Activated CD4-positive, CD25-positive, alpha-beta regulatory T cell treated with anti-CD3 and anti-CD28 coated beads, Interleukin-2, amount 50 U/mL, for 16 hours (primary cell): ENCODE measurements around the gene TPST2.
A peak's percentile ranks its signal among the peaks of the same experiment; 100 is the strongest.

Experiments
- DNase-seq: peaks from one replicate; pipeline ENCODE4 v3.0.0-alpha.2; 2020; ENCODE audit warnings: low read depth, low spot score

Gene TPST2

DNA sequence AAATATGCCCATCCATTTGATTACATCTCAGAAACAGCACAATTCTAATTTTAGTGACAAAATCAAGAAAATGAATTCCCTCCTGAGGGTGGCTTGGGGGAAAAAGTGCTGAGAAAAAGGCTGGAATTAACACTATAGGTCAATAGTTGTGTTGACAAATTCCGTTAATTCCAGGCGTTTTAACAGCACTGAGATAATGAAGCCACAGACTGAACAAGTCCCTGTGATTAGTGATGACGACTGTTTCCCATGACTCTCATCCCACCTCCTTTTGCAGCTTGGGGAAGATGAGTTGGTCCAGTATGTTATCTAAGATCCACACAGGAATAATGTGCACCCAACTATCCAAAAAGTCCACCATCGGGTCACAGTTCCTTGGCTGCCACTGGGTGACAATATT lies 93.5 kb downstream of the TPST2 start:
- no peak for DNase-seq

DNA sequence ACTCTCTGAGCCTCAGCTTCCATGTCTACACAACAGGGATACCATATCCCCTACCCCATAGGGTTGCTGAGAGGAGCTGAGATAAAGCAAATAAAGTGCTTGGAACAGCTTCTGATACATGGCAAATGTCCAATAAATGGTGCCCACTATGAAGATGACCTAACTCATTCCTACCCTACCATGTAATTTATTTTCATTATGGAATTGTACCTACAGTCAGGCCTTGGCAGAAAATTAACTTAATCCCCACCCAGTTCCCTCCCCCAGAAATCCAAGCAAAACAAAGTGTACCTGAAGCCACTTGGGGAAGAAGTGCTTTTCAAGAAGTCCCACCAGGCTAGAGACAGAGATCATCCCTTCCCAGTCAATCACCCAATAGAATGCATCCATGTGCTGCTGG lies 95.4 kb downstream of the TPST2 start:
- no peak for DNase-seq

DNA sequence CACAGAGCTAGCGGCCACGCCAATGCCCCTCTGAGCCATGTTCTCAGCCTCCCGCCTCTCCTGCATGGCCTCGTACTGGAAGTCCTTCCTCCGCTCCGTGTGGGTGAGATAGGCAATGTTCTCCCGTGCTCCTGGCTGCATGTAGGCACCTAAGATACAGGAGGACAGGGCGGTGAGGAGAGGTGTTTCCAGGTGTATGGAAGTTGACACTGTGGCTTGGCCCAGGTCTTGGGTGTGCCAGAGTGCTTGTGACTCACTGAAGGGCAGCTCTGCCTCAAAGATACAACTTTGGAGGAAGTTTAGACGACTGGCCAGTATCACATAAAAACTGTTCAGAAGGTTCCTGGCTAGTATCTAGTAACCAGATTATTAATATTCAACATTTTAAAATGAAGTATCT lies 97.7 kb downstream of the TPST2 start:
- DNase-seq: no peak

DNA sequence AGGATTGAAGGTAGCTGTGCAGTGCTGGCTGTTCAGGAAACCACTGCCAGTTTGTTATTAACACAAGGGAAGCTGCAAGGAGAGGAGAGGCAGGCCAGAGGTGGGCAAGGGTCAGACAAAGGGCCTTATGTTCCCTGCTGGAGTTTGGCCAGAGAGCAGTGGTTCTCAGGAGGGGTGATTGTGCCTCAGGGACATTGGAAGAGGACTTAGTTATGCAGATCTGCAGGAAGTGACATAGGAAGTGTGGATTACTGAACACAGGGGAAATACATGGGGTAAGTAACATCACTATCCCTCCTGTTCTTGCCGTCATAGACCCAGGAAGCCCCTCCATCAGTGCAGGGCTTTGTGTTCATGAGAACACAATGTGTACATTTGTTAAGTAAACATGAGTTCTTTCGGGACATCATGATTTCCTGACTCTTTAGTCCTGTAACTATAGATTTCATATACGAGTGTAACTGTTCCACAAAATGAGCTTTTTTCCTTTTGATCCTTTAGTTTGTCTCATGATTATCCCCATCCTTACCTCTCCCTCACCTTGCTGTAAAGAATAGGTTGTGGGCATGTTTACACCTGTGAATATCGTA lies 100.4 kb downstream of the TPST2 start:
- no peak for DNase-seq

DNA sequence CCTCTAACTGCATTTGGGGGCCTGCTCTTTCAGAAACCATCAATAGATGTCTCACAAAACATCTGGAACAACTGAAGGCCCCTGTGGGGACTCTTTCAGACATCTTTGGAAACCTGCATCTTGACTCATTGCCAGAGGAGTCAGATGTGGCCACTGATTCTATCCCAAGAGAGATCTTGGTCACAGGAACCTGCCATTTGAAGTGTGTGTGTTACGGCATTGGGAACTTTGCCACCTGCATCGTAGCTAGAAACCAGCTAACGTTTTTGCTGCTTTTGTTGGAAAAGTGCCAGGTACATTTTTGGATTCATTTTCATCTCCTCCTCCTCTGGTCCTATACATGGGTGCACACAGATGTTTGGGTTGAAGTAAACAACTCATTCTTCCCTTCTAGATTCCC lies 101.9 kb downstream of the TPST2 start:
- no peak for DNase-seq

DNA sequence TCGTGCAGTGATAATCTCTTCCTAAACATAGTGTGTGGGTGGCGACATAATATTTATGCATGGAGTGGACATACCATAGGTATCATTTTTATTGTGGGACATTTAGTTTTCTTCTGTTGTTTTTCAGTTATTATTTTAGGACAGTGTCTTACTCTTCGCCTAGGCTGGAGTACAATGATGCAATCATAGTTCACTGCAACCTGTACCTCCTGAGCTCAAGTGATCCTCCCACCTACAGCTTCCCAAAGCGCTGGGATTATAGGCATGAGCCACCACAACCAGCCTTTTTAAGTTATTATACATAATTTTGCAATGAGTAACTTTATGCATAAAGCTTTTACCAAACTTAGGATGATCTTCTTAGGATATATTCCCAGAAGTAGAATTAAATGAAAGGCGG lies 103.5 kb downstream of the TPST2 start:
- DNase-seq: no peak

DNA sequence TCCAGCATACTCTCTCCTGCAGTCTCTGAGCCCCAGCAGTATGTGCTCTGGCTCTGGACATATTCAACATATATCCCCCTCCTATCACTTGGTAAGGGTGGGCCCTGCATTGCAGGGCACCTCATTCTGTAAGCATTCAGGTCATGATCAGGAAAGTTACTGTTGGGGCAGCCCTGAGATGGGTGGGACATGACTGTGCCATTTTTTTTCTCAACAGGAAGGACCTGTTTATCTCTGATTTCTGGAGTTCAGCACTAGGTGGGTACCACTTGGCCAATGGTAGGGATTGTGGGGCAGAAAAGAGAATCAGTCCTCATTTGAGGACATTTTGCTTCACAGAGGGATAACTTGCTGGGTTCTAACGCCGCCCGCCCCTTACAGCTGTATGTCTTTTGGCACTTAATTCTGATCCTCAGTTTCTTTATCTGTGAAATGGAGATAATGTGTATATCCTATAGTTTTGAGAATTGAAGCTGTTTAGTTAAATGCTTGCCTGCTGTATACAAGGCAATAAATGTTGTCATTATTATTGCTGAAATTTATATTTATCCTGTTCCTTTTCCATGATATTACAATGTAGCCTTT lies 104.0 kb downstream of the TPST2 start:
- DNase-seq: no peak

DNA sequence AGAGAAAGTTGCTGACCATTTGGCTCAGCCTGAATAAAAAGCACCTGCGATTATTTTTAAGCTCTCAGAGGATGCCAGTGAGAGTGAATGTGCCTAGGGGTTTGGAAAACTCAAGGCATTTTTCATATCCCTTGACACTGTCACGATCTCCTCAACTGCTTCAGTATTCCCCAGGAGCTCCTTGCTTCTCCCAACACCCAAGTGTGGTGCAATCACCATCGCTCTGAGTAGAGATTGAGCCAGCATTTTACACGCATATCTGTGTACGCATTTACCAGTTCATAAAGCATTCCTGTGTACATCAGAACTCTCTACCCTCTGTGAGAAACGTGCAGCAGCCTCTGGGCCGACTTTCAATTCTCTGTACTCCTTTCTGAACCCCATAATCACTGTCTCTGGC lies 104.9 kb downstream of the TPST2 start:
- DNase-seq: no peak

DNA sequence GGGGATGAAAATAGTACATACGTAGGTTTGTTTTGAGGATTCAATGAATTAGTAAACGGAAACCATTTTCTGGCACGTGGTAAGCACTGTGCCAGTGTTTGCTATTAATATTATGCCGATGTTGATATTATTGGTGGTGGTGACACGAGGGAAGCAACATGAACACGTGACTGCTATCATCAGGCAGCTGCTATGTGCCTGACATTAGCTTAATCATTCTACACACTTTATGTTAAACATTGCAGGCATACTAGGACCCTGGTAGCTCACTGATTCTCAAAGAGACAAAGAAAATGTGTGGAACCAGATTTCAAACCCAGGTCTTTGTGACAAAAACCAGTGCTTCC lies 105.6 kb downstream of the TPST2 start:
- DNase-seq: no peak

DNA sequence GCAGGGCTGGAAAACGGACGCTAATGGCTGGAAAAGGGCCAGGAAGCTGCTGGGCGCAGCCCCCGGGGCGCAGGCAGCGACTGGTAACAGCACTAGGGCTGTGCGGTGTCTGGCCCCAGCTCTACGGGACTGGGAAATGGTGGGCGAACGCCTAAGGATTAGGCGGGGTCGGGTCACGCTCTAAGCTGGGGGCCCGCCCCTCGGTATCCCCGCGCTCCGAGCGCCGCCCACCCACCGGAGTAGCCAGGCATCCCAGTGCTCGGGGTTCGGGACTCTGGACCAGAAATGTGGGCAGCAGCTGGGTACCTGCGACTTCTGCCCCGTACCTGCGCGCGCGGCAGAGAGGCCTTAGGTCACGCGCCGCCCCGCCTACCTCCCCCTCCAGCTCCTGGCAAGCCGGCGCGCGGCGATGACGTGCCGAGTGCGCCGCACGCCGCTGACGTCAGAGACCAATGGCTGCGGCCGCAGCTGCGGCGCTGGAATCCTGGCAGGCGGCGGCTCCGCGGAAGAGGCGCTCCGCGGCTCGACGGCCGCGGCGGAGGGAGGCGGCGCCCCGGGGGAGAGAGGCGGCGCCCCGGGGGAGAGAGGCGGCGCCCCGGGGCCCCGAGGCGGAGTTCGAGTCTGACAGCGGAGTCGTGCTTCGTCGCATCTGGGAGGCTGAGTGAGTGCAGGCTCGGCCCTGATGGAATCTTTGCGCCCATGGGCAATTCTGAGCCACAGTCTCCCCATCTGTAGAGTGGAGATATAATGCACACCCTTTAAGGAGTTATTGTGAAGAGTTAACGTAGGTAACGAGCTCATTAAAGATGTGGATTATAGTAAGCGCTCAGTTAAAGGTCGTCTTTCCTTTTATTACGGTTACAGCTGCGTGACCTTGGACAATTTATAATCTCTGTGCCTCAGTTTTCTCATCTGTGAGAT lies 106.2 kb downstream of the TPST2 start, which contains the start of the genes HPS4 and SRRD:
TSS of gene HPS4 (minus strand) at position 345 of the 921 bp plus-strand sequence. CDS start 2,021 bp downstream, outside the sequence.
TSS of gene SRRD (plus strand) at position 439 of the 921 bp plus-strand sequence. CDS start at position 453, 14 bp downstream.
- peak; percentile 89 for DNase-seq

DNA sequence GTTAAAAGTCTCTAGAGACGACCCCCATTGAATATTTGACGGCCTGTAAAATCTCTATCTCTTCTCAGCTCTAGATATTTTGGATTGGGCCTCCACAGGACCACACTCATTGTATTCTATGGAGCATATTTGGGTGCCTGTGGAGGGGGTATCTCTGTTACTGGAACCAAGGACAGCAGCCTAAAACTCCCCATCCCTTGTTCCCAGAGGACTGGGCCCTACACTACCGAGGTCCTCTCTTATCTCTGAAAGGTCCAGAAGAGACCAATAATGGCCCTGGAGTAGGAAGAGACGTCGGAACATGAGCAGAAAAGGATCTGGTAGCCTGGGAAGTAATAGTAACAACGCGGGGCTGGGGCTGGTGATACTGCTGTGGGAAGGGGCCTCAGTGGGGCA lies 106.9 kb downstream of the TPST2 start:
- no peak for DNase-seq

DNA sequence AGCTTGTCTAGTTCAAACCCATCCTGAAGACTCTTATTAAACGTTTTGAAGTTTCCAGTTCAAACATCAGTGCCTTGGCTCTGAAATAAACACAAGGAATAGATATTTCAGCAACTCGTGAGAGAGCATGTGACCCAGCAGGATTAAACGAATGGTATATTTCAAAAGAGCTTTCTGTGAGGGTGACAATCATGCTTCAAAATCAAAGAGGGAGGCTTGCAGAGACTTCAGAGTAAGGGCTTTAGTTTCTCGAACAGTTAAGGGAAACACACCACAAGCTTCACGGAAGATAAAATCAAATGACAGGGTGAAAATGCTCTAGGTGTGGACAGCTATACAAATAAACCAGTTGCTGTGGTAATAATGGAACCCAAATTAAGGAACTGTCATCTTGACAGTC lies 107.8 kb downstream of the TPST2 start:
- DNase-seq: no peak

DNA sequence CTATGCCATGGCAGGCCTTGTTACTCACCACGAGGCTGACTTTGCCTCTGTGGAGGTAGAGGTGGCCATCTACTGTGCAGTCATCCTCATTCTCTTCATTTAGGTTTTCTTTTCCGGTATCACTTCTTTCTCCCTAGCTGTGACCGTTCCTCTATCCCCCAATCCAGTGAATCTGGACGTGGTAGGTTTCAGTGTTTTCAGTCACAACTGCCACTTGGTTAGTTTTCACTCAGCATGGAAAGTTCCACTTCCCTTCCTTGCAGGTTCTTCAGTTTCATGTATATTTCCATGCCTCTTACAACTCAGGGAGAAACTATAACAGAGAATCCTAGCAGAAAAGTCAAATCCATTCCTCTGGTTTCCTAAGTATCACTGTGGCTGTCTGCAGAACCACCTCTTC lies 108.2 kb downstream of the TPST2 start:
- DNase-seq: no peak

DNA sequence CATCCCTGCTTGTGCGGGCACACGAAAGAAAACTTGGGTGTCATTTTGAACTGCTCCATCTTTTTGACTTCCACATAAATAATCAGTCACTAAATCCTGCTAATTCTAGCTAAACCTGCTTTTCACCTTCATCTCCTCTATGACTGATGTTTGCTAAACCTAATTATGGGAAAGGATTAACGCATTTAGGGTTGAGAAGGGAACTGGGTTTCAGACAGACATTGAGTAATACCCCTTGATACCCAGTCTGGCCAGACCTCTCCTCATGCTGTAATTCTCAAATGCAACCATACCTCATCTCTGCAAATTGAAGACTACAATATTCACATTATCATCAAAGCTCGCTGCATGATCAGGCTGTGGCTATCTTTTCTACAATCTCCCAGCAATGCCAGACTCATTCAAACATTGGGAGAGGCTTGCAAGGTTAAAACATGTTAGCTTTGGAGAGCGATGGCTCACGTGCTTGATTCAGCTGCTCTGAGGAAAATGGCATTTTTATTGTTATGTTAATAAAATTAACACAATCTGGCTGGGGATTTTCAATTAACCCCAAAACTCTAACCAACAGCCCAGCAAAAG lies 108.7 kb downstream of the TPST2 start:
- no peak for DNase-seq

DNA sequence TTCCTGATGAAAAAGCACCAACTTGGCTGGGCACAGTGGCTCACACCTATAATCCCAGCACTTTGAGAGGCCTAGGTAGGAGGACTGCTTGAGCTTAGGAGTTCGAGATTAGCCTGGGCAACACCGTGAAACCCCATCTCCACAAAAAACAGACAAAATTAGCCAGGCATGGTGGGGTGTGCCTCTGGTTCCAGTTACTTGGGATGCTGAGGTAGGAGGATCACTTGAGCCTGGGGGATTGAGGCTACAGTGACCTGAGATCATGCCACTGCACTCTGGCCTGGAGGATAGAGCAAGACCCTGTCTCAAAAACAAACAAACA lies 109.4 kb downstream of the TPST2 start:
- no peak for DNase-seq

DNA sequence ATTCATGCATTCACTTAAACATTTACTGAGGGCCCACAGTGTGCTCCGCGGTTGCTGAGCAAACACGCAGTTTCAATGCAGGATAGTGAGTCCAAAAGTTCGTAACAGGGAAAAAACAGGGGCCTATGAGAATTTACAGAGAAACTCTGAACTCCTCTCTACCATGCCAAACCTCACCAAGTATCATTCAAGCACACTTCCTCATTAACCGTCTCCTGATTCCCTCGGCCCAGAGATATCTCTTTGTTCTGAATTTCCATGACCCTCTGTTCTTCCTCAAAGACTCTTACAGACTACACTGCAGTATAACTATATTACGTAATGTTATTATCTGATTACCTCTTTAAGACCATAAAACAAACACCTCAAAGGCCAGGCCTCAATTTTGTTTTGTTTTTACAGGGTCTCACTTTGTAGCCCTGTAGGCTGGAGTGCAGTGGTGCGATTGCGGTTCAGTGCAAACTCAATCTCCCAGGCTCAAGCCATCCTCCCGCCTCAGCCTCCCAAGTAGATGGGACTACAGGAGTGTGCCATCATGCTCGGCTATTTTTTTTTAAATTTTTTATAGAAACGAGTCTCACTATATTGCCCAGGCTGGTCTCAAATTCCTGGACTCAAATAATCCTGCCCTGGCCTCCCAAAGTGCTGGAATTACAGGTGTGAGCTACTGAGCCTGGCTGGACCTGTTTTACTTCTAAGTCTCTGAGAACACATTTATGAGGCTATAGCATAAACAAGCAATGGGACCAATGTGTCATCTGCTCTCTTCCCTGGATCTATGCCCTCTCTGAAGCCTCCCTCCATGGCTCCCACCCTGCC lies 109.9 kb downstream of the TPST2 start:
- DNase-seq: no peak

DNA sequence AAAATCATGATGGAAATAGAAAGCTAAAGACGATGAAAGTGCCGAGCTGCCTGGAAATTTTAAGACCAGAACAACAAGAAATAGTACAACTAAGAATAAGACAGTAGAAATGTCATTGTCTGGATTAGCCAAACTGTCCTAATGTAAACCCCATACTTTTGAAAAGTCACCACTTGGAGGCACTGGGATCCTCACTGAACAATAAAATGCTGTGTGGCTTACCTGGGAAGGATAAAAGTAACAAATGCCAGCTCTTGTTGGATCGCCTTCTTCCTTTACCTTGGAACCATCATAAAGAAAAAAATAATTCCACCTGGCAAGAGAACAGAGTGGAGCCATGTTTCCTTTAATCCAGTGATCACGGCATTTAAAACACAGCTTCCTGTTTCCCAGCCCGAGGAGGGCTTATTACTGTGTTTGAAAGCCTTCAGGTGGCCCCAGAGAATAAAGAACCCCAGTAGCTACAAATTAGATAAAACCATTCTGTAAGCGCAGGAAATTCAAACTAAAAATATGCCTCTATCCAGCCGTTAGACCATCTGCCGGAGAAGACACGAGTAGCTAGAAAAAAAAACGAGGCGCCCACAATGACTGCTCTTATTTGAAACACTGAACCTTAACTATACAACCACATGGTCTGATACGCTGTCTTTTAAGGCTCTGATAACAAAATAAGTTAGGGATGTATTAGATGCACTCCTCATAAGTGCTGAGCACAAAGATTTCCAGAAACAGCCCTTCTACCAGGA lies 110.7 kb downstream of the TPST2 start:
- DNase-seq: no peak

DNA sequence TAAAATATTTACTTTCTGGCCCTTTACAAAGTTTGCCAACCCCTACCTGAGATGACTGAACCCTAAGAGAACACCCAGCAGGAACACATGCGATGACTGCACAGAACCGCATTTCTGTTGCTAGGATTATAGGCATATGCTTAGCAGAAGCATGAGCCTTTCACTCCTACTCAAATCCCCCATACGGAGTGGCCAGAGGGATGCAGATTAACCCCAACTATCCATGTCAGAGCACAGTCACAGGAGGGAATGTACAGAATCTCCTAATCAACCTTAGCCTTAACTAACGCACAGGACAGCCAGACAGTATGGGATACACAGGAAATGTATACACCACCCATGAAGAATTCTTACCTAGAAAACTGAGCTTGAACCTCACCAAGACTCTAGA lies 112.6 kb downstream of the TPST2 start:
- no peak for DNase-seq

DNA sequence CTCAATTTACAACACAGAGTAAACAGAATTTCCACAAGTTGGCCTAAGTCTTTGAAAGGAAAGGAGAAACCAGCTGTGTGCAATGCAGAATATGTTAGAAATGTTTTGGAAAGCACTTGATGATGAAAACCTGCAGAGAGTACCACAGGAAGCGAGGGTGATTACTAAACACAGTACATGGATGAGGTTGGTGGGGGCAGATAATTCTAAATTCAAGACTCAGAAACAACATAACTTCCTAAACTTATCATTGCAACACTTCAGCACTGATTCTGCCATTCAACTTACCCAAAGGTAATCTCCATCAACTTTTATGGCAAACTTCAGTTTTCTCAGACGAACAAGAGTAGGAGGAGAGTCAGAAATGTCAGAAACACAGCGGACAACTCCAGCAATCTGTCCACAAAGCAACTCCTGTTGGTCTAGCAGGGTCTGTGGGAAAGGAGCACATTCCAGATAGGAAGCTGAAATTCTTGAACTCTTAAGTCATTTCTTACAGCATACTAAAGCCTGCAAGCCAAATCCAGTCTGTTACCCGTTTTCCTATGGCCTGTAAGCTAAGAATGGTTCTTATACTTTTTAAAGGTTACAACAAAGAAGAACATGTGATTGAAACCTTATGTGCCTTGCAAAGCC lies 113.1 kb downstream of the TPST2 start:
- DNase-seq: no peak

DNA sequence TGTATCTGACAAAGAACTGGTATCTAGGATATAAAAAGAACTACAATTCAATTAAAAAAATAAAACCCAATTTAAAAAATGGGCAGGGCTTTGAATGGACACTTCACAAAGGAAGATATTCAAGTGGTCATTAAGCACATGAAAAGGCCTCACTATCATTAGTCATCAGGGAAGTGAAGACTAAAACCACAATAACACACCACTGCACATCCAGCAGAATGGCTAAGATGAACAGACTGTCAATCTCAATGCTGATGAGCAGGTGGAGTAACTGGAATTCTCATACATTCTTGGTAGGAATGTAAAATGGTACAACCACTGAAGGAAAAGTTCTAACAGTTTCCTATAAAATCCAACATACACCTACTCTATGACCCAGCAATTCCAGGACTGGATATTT lies 115.2 kb downstream of the TPST2 start:
- DNase-seq: no peak
